Activated T-helper 17 cell treated with anti-CD3 and anti-CD28 coated beads, Interleukin-2, amount 50 U/mL, for 72 hours (primary cell): Measurements from ENCODE around the gene SNX2. TPM values are rescaled to one million over a fixed set of nuclear protein-coding genes. Genes with fewer than 3 reads are reported as not detected.
"Not testable (repeated sequence)": the region's sequence is repeated elsewhere in the genome, so short reads cannot be mapped to it uniquely, and the experiment has no call there.

Source experiments
- ATAC-seq: fragments of 150-1000 bp; cut with Tn5 transposase; replicated peaks from 2 replicates; pipeline ENCODE4 v1.10.0; 2021; ENCODE audit warnings: mild to moderate bottlenecking, moderate library complexity
- H3K27ac Mint-ChIP-seq: one replicate; pipeline ENCODE4 v1.8.0; 2022; ENCODE audit warnings: mixed read lengths
- H3K27me3 Mint-ChIP-seq: one replicate; pipeline ENCODE4 v1.8.0; 2022; ENCODE audit warnings: mixed read lengths
- H3K36me3 Mint-ChIP-seq: one replicate; pipeline ENCODE4 v1.8.0; 2022; ENCODE audit warnings: low read depth, mild to moderate bottlenecking, mixed read lengths
- H3K4me1 Mint-ChIP-seq: one replicate; pipeline ENCODE4 v1.8.0; 2022; ENCODE audit warnings: mixed read lengths
- H3K4me3 Mint-ChIP-seq: one replicate; pipeline ENCODE4 v1.8.0; 2022; ENCODE audit warnings: mild to moderate bottlenecking, mixed read lengths
- H3K9me3 Mint-ChIP-seq: one replicate; pipeline ENCODE4 v1.8.0; 2022; ENCODE audit warnings: mixed read lengths
- total RNA-seq, 2 donors: library from RNA; stranded (reverse); gene quantifications; one replicate each; pipeline ENCODE4 v1.2.3, GENCODE V29; 2022

Gene SNX2
- total RNA-seq, 2 donors from 2014 or later, result 38.3 to 47.5 TPM

- Mint-ChIP-seq H3K36me3 (no peaks in the 10 kb centered on the region), H3K4me1 (no peaks in the 10 kb centered on the region), H3K9me3 (no peaks in the 10 kb centered on the region), H3K27ac (no peak overlapping the region), H3K27me3 (peaks cover 5% of the 10 kb centered on the region), H3K4me3 (no peak overlapping the region)
- ATAC-seq, result no peak
These were observed 17.6 kb upstream of the SNX2 start for GRCh38 chr5:122757285-122757684.

GRCh38 chr5:122759241-122760070 is 15.4 kb upstream of the SNX2 start:
- Mint-ChIP-seq H3K27me3 (no peaks in the 10 kb centered on the region), H3K9me3 (no peaks in the 10 kb centered on the region), H3K4me3 (no peak overlapping the region), H3K36me3 (no peaks in the 10 kb centered on the region), H3K4me1 (no peaks in the 10 kb centered on the region), H3K27ac (no peak overlapping the region)
- no peak for ATAC-seq

GRCh38 chr5:122760236-122760635 is 14.6 kb upstream of the SNX2 start:
- no peaks in the 10 kb centered on the region for H3K9me3 Mint-ChIP-seq
- no peak overlapping the region for H3K4me3 Mint-ChIP-seq
- no peak overlapping the region for H3K27ac Mint-ChIP-seq
- H3K36me3 Mint-ChIP-seq, result no peaks in the 10 kb centered on the region
- ATAC-seq, result no peak
- H3K4me1 Mint-ChIP-seq, result no peaks in the 10 kb centered on the region
- H3K27me3 Mint-ChIP-seq, result no peaks in the 10 kb centered on the region

GRCh38 chr5:122761115-122761514 is 13.8 kb upstream of the SNX2 start:
- Mint-ChIP-seq H3K4me3 (no peak overlapping the region), H3K36me3 (no peaks in the 10 kb centered on the region)
- ATAC-seq, result no peak

GRCh38 chr5:122761896-122762295 is 13.0 kb upstream of the SNX2 start:
- H3K27me3 Mint-ChIP-seq, ATAC-seq, H3K36me3 Mint-ChIP-seq, H3K27ac Mint-ChIP-seq, H3K4me1 Mint-ChIP-seq, H3K4me3 Mint-ChIP-seq, H3K9me3 Mint-ChIP-seq: not testable (repeated sequence)

More at GRCh38 chr5:122761115-122761514, 13.8 kb upstream of the SNX2 start:
- Mint-ChIP-seq H3K27ac (no peak overlapping the region), H3K4me1 (no peaks in the 10 kb centered on the region), H3K27me3 (no peaks in the 10 kb centered on the region), H3K9me3 (no peaks in the 10 kb centered on the region)

- Mint-ChIP-seq H3K36me3 (no peaks in the 10 kb centered on the region), H3K4me3 (no peak overlapping the region), H3K27me3 (no peaks in the 10 kb centered on the region), H3K4me1 (no peaks in the 10 kb centered on the region), H3K9me3 (no peaks in the 10 kb centered on the region), H3K27ac (no peak overlapping the region)
- no peak for ATAC-seq
These were observed 8.8 kb upstream of the SNX2 start for GRCh38 chr5:122766130-122766529.

GRCh38 chr5:122770477-122770876 is 4.4 kb upstream of the SNX2 start:
- H3K36me3 Mint-ChIP-seq, result no peaks in the 10 kb centered on the region
- ATAC-seq, result no peak
- H3K4me1 Mint-ChIP-seq, result peaks cover 6% of the 10 kb centered on the region
- H3K27ac Mint-ChIP-seq, result no peak overlapping the region
- H3K27me3 Mint-ChIP-seq, result no peaks in the 10 kb centered on the region
- no peak overlapping the region for H3K4me3 Mint-ChIP-seq
- H3K9me3 Mint-ChIP-seq, result no peaks in the 10 kb centered on the region

- Mint-ChIP-seq H3K4me3 (no peak overlapping the region), H3K27me3 (no peaks in the 10 kb centered on the region), H3K27ac (no peak overlapping the region), H3K9me3 (no peaks in the 10 kb centered on the region), H3K4me1 (peaks cover 6% of the 10 kb centered on the region), H3K36me3 (no peaks in the 10 kb centered on the region)
- no peak for ATAC-seq
These were observed 2.4 kb upstream of the SNX2 start for GRCh38 chr5:122772446-122772845.

GRCh38 chr5:122773619-122774018 is 1.3 kb upstream of the SNX2 start:
- no peak for ATAC-seq
- Mint-ChIP-seq H3K9me3 (no peaks in the 10 kb centered on the region), H3K27ac (no peak overlapping the region)

GRCh38 chr5:122774519-122774860 is 390 bp upstream of the SNX2 start:
- H3K36me3 Mint-ChIP-seq, result no peaks in the 10 kb centered on the region
- H3K4me1 Mint-ChIP-seq, result peaks cover 20% of the 10 kb centered on the region
- H3K27ac Mint-ChIP-seq, result peak overlapping the region; percentile 96
- peak overlapping the region; percentile 99 for H3K4me3 Mint-ChIP-seq
- no peaks in the 10 kb centered on the region for H3K9me3 Mint-ChIP-seq
- H3K27me3 Mint-ChIP-seq, result no peaks in the 10 kb centered on the region
- ATAC-seq, result peak; percentile 37

More at GRCh38 chr5:122773619-122774018, 1.3 kb upstream of the SNX2 start:
- Mint-ChIP-seq H3K27me3 (no peaks in the 10 kb centered on the region), H3K4me1 (peaks cover 12% of the 10 kb centered on the region), H3K36me3 (no peaks in the 10 kb centered on the region), H3K4me3 (peak overlapping the region; percentile 99)

- no peaks in the 10 kb centered on the region for H3K27me3 Mint-ChIP-seq
- peak overlapping the region; percentile 96 for H3K27ac Mint-ChIP-seq
- peaks cover 28% of the 10 kb centered on the region for H3K4me1 Mint-ChIP-seq
- peak overlapping the region; percentile 99 for H3K4me3 Mint-ChIP-seq
- H3K36me3 Mint-ChIP-seq, result peaks cover 10% of the 10 kb centered on the region
- peak; percentile 8 for ATAC-seq
- H3K9me3 Mint-ChIP-seq, result no peaks in the 10 kb centered on the region
These were observed 966 bp downstream of the SNX2 start for GRCh38 chr5:122775550-122776542.

- no peak overlapping the region for H3K27ac Mint-ChIP-seq
- no peaks in the 10 kb centered on the region for H3K9me3 Mint-ChIP-seq
- H3K4me3 Mint-ChIP-seq, result peak overlapping the region; percentile 6
- no peak for ATAC-seq
- peaks cover 28% of the 10 kb centered on the region for H3K4me1 Mint-ChIP-seq
- H3K27me3 Mint-ChIP-seq, result no peaks in the 10 kb centered on the region
- H3K36me3 Mint-ChIP-seq, result peaks cover 18% of the 10 kb centered on the region
These were observed 3.3 kb downstream of the SNX2 start for GRCh38 chr5:122778157-122778556.

GRCh38 chr5:122779451-122779850 is 4.6 kb downstream of the SNX2 start:
- H3K4me3 Mint-ChIP-seq, result no peak overlapping the region
- H3K27ac Mint-ChIP-seq, result no peak overlapping the region
- no peaks in the 10 kb centered on the region for H3K9me3 Mint-ChIP-seq
- no peak for ATAC-seq
- peaks cover 30% of the 10 kb centered on the region for H3K4me1 Mint-ChIP-seq
- H3K36me3 Mint-ChIP-seq, result peaks cover 18% of the 10 kb centered on the region
- H3K27me3 Mint-ChIP-seq, result no peaks in the 10 kb centered on the region

- Mint-ChIP-seq H3K4me3 (no peak overlapping the region), H3K9me3 (no peaks in the 10 kb centered on the region), H3K27me3 (no peaks in the 10 kb centered on the region), H3K27ac (no peak overlapping the region), H3K4me1 (peaks cover 30% of the 10 kb centered on the region), H3K36me3 (peaks cover 24% of the 10 kb centered on the region)
- no peak for ATAC-seq
These were observed 5.4 kb downstream of the SNX2 start for GRCh38 chr5:122780296-122780695.

GRCh38 chr5:122781465-122781864 is 6.6 kb downstream of the SNX2 start:
- peaks cover 30% of the 10 kb centered on the region for H3K4me1 Mint-ChIP-seq
- H3K27me3 Mint-ChIP-seq, result no peaks in the 10 kb centered on the region
- H3K9me3 Mint-ChIP-seq, result no peaks in the 10 kb centered on the region
- no peak overlapping the region for H3K4me3 Mint-ChIP-seq
- no peak for ATAC-seq
- no peak overlapping the region for H3K27ac Mint-ChIP-seq
- peaks cover 30% of the 10 kb centered on the region for H3K36me3 Mint-ChIP-seq
